ENCODE data around the gene SYT9. TPM values are rescaled to one million over a fixed set of nuclear protein-coding genes. Genes with fewer than 3 reads are reported as not detected.

SYT9 gene
- total and polyA plus RNA-seq, 2 donors (not counting 3 experiments of a cell fraction or from before 2014, with no cell fraction given) = 0.23 TPM; not detected in 1

DNA sequence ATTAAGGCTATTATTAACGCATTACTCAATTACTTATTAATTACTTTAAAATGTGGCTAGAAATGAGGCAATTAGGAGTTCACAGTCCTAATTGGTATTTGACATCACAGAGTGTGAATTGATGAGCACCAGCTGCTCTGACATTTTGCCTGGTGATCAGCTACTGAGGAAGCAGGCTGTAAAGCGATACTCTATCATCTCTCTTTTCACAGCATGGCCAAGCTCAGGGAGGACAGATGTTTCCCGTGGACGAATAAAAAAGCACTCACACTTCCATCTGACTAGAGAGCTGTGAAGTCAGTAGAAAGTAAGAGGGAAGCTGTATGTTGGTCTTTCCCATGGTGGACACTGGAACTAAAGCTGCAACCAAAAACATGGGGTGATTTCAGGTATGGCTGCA lies 29.1 kb upstream of the SYT9 start:
- POLR2A ChIA-PET = no interaction called here
- DNase-seq (ENCODE audit: low read depth, low spot score) (no peak), FAIRE-seq (no peak)
- H3K4me1 ChIP-seq (ENCODE audit: control insufficient read depth, extremely low read depth, insufficient read depth, low read length) = no peaks in the 10 kb centered on the region
- no peaks in the 10 kb centered on the region for H3K9me1 ChIP-seq (replicated peaks; ENCODE audit: control insufficient read depth, extremely low read depth, insufficient read depth, low read length)
- H3K36me3 ChIP-seq (ENCODE audit: control insufficient read depth in 2 of 2, extremely low read depth in 1 of 2, insufficient read depth in 2 of 2, low read length in 2 of 2) = no peaks in the 10 kb centered on the region
- no peak overlapping the region for H3K4me3 ChIP-seq (replicated peaks in 1 of 3; ENCODE audit: insufficient read depth in 1 of 3, low read depth in 1 of 3, low read length in 3 of 3)
- CTCF ChIA-PET = interaction anchor here (1.0 kb wide), 1 partner anchor 56 kb away, joined by 5 read pairs; no protein-coding TSS in a partner anchor
- H3K27ac ChIP-seq (ENCODE audit: insufficient read depth, low read depth, low read length) = no peak overlapping the region
- H3K4me2 ChIP-seq (ENCODE audit: insufficient read depth, low read length) = no peak overlapping the region
- no peak overlapping the region for H3K9ac ChIP-seq (replicated peaks; ENCODE audit: extremely low read depth, insufficient read depth, low read length)
- TF ChIP-seq, protein P1, sequence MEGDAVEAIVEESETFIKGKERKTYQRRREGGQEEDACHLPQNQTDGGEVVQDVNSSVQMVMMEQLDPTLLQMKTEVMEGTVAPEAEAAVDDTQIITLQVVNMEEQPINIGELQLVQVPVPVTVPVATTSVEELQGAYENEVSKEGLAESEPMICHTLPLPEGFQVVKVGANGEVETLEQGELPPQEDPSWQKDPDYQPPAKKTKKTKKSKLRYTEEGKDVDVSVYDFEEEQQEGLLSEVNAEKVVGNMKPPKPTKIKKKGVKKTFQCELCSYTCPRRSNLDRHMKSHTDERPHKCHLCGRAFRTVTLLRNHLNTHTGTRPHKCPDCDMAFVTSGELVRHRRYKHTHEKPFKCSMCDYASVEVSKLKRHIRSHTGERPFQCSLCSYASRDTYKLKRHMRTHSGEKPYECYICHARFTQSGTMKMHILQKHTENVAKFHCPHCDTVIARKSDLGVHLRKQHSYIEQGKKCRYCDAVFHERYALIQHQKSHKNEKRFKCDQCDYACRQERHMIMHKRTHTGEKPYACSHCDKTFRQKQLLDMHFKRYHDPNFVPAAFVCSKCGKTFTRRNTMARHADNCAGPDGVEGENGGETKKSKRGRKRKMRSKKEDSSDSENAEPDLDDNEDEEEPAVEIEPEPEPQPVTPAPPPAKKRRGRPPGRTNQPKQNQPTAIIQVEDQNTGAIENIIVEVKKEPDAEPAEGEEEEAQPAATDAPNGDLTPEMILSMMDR (IDR thresholded peaks at IDR 0.05; ENCODE audit: extremely low read depth in 1 of 2, insufficient read depth in 1 of 2, low read depth in 1 of 2, low read length in 2 of 2) = no peak
- TF ChIP-seq POLR2AphosphoS5 (IDR thresholded peaks at IDR 0.05; ENCODE audit: insufficient read depth, low read depth, low read length) (no peak), FOS (IDR thresholded peaks at IDR 0.05; ENCODE audit: borderline replicate concordance, insufficient read depth, low read length) (no peak), GATA2 (IDR thresholded peaks at IDR 0.05; ENCODE audit: insufficient read depth, insufficient read length, low read depth, low read length) (no peak)
- TF ChIP-seq, protein P2, sequence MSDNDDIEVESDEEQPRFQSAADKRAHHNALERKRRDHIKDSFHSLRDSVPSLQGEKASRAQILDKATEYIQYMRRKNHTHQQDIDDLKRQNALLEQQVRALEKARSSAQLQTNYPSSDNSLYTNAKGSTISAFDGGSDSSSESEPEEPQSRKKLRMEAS (IDR thresholded peaks at IDR 0.05; ENCODE audit: insufficient read depth, insufficient read length) = no peak
- dilution Hi-C loops (cut with MboI; ENCODE audit: extremely low pct_ligation_motif_present, low sequenced_read_pairs) = no loop called here
- no peaks in the 10 kb centered on the region for H3K79me2 ChIP-seq (ENCODE audit: control insufficient read depth, insufficient read depth, low read length)
- peaks cover 0 to 2% of the 10 kb centered on the region in 2 experiments for H3K27me3 ChIP-seq (ENCODE audit: control insufficient read depth in 2 of 2, insufficient read depth in 2 of 2, low read length in 2 of 2)
- no peak overlapping the region for H2AFZ ChIP-seq (ENCODE audit: low read depth, low read length)
- no peaks in the 10 kb centered on the region for H3K9me3 ChIP-seq (replicated peaks; ENCODE audit: control insufficient read depth, insufficient read depth, low read length)
- intact Hi-C loops (cut with micrococcal nuclease) = no loop called here
- no peaks in the 10 kb centered on the region for H4K20me1 ChIP-seq (replicated peaks; ENCODE audit: control insufficient read depth, extremely low read depth, insufficient read depth, low read length)
- no TSS peak for BruUV-seq (replicated peaks)

DNA sequence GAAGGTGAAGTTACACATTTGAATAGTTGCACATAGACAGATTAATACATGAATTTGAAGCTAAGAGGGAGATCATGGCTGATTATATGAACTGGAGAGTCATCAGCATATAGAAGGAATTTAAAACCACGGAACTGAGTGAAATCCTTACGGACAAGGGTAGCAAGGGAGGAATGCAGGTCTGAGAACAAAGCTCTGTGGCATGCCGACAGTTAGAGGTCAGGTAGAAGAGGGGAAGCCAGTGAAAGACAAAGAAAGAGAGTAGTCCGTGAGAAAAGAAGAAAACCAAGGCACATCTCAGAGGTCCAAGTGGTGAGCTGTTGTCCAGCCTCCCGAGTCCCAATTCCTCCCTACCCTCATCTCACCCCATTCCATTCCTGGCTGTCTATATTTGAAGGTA lies 11.8 kb upstream of the SYT9 start:
- H3K4me3 ChIP-seq (replicated peaks in 1 of 3; ENCODE audit: insufficient read depth in 1 of 3, low read depth in 1 of 3, low read length in 3 of 3) = no peak overlapping the region
- BruUV-seq (replicated peaks) = no TSS peak
- DNase-seq (ENCODE audit: low read depth, low spot score) (no peak), FAIRE-seq (no peak)
- TF ChIP-seq JUN (IDR thresholded peaks at IDR 0.05; ENCODE audit: borderline replicate concordance, insufficient read depth, insufficient read length, low read depth) (no peak), POLR2AphosphoS5 (IDR thresholded peaks at IDR 0.05; ENCODE audit: insufficient read depth, low read depth, low read length) (no peak), MYC (IDR thresholded peaks at IDR 0.05; ENCODE audit: low read depth, low read length) (no peak), EZH2 (IDR thresholded peaks at IDR 0.05; ENCODE audit: borderline replicate concordance, low read depth, low read length, severe bottlenecking) (no peak), GATA2 (IDR thresholded peaks at IDR 0.05; ENCODE audit: insufficient read depth, insufficient read length, low read depth, low read length) (no peak), POLR2A (IDR thresholded peaks at IDR 0.05; ENCODE audit: low read depth, low read length) (no peak), FOS (IDR thresholded peaks at IDR 0.05; ENCODE audit: borderline replicate concordance, insufficient read depth, low read length) (no peak)
- TF ChIP-seq, protein P1 (IDR thresholded peaks at IDR 0.05; ENCODE audit: extremely low read depth in 1 of 2, insufficient read depth in 1 of 2, low read depth in 1 of 2, low read length in 2 of 2) = no peak
- TF ChIP-seq, protein P2 (IDR thresholded peaks at IDR 0.05; ENCODE audit: insufficient read depth, insufficient read length) = no peak
- H3K27ac ChIP-seq (ENCODE audit: insufficient read depth, low read depth, low read length) = no peak overlapping the region
- POLR2A ChIA-PET = no interaction called here
- H3K9me3 ChIP-seq (replicated peaks; ENCODE audit: control insufficient read depth, insufficient read depth, low read length) = no peaks in the 10 kb centered on the region
- intact Hi-C loops (cut with micrococcal nuclease) (no loop called here), dilution Hi-C loops (cut with MboI; ENCODE audit: extremely low pct_ligation_motif_present, low sequenced_read_pairs) (no loop called here)
- H3K9ac ChIP-seq (replicated peaks; ENCODE audit: extremely low read depth, insufficient read depth, low read length) = no peak overlapping the region
- no peaks in the 10 kb centered on the region for H4K20me1 ChIP-seq (replicated peaks; ENCODE audit: control insufficient read depth, extremely low read depth, insufficient read depth, low read length)
- no peak overlapping the region for H3K4me2 ChIP-seq (ENCODE audit: insufficient read depth, low read length)
- no peak overlapping the region for H2AFZ ChIP-seq (ENCODE audit: low read depth, low read length)
- no peaks in the 10 kb centered on the region for H3K9me1 ChIP-seq (replicated peaks; ENCODE audit: control insufficient read depth, extremely low read depth, insufficient read depth, low read length)
- no peaks in the 10 kb centered on the region for H3K4me1 ChIP-seq (ENCODE audit: control insufficient read depth, extremely low read depth, insufficient read depth, low read length)
- H3K79me2 ChIP-seq (ENCODE audit: control insufficient read depth, insufficient read depth, low read length) = no peaks in the 10 kb centered on the region
- no peaks in the 10 kb centered on the region for H3K36me3 ChIP-seq (ENCODE audit: control insufficient read depth in 2 of 2, extremely low read depth in 1 of 2, insufficient read depth in 2 of 2, low read length in 2 of 2)
- H3K27me3 ChIP-seq (ENCODE audit: control insufficient read depth in 2 of 2, insufficient read depth in 2 of 2, low read length in 2 of 2) = peaks cover 0 to 2% of the 10 kb centered on the region in 2 experiments
- CTCF ChIA-PET = interaction anchor here (0.8 kb wide), 1 partner anchor 12 kb away, joined by 3 read pairs; no protein-coding TSS in a partner anchor

All from endothelial cell of umbilical vein (primary cell).